DOHH2 (cell line): ENCODE results near the gene PHF2.

Experiments used
- H3F3A ChIP-seq: fragments of 200-600 bp; sonication (generic), shearing (Covaris generic); 2 replicates; pipeline ENCODE4 v1.6.0; 2016; ENCODE audit warnings: antibody characterized with exemption, mild to moderate bottlenecking; ENCODE audit not compliant: control insufficient read depth, insufficient read depth
- H3K27ac ChIP-seq: fragments of 200-600 bp; sonication (generic); 2 replicates; pipeline ENCODE4 v1.5.1; 2014; ENCODE audit warnings: low read depth, mild to moderate bottlenecking, low read length, moderate library complexity
- H3K27me3 ChIP-seq: fragments of 200-600 bp; sonication (generic); 2 replicates; pipeline ENCODE4 v1.6.1; 2014; ENCODE audit warnings: mild to moderate bottlenecking, low read length, mixed read lengths; ENCODE audit not compliant: control insufficient read depth
- H3K36me3 ChIP-seq: fragments of 200-600 bp; sonication (generic); 2 replicates; pipeline ENCODE4 v1.6.1; 2014; ENCODE audit warnings: mild to moderate bottlenecking, low read length, moderate library complexity, mixed read lengths; ENCODE audit not compliant: control insufficient read depth
- H3K4me1 ChIP-seq: fragments of 200-600 bp; sonication (generic); 2 replicates; pipeline ENCODE4 v1.6.1; 2014; ENCODE audit warnings: mild to moderate bottlenecking, low read length, mixed read lengths; ENCODE audit not compliant: control insufficient read depth
- H3K4me2 ChIP-seq: fragments of 200-600 bp; sonication (generic); 2 replicates; pipeline ENCODE4 v1.6.0; 2014; ENCODE audit warnings: mild to moderate bottlenecking, low read length, moderate library complexity
- H3K4me3 ChIP-seq: fragments of 200-600 bp; sonication (generic); 2 replicates; pipeline ENCODE4 v1.5.1; 2014; ENCODE audit warnings: mild to moderate bottlenecking, low read length, mixed read lengths
- H3K79me2 ChIP-seq: fragments of 200-600 bp; sonication (generic); 2 replicates; pipeline ENCODE4 v1.6.1; 2014; ENCODE audit warnings: mild to moderate bottlenecking, low read length, mixed read lengths; ENCODE audit not compliant: control insufficient read depth
- H3K9me2 ChIP-seq: fragments of 200-600 bp; sonication (generic); replicated peaks from 2 replicates; pipeline ENCODE4 v1.6.1; 2014; ENCODE audit warnings: mild to moderate bottlenecking, low read length, mixed read lengths; ENCODE audit not compliant: control insufficient read depth
- H3K9me3 ChIP-seq: fragments of 200-600 bp; sonication (generic); 2 replicates; pipeline ENCODE4 v1.6.1; 2014; ENCODE audit warnings: antibody characterized with exemption, low read length, mixed read lengths; ENCODE audit not compliant: control insufficient read depth, insufficient read depth
- H4K20me1 ChIP-seq: fragments of 200-600 bp; sonication (generic); 2 replicates; pipeline ENCODE4 v1.6.0; 2014; ENCODE audit warnings: low read depth, mild to moderate bottlenecking, antibody characterized with exemption, low read length, moderate library complexity; ENCODE audit not compliant: control insufficient read depth, insufficient read depth
- CTCF ChIP-seq: fragments of 200-600 bp; sonication (generic); IDR thresholded peaks from one replicate; pipeline ENCODE4 v1.5.1; 2014; ENCODE audit warnings: antibody characterized with exemption, mild to moderate bottlenecking, low read depth, low read length; ENCODE audit not compliant: poor library complexity, severe bottlenecking
- EZH2phosphoT487 ChIP-seq: fragments of 200-600 bp; sonication (generic); IDR thresholded peaks from 2 replicates; pipeline ENCODE4 v1.6.1; 2017; ENCODE audit warnings: borderline replicate concordance, mild to moderate bottlenecking, antibody characterized with exemption, low read length, moderate library complexity, mixed read lengths

PHF2 gene

DNA sequence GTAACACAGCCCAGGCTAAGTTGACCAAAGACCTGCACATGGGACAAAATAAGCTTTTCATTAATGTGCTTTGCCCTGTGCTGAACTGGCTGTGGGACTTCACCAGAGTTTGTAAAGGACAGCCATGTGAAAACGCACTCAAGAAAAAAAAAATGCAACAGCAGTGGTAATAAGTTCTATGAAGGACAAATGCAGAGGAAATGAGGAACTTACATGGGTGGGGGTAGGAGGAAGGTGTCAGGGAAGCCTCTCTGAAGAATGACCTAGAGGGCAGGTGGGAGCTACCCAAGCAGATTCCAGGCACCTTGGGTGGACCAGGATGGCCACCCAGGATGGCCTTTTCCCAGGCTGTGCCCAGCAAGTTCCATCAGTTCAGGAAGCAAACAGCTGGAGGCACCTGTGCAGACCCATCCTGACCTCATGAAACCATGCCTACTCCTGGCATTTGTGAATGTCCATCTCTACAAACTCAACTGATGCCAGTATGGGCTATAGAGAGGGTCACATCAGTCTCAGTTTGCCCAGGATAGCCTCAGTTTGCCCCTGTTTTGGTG is 6.7 kb upstream of the PHF2 start:
- peaks cover 22% of the 10 kb centered on the region for H3F3A ChIP-seq
- no peaks in the 10 kb centered on the region for H3K27me3 ChIP-seq
- no peak overlapping the region for H3K4me3 ChIP-seq
- H4K20me1 ChIP-seq: no peaks in the 10 kb centered on the region
- H3K79me2 ChIP-seq: peaks cover 9% of the 10 kb centered on the region
- H3K9me2 ChIP-seq: no peaks in the 10 kb centered on the region
- H3K27ac ChIP-seq: no peak overlapping the region
- peaks cover 27% of the 10 kb centered on the region for H3K36me3 ChIP-seq
- no peak for TF ChIP-seq EZH2phosphoT487
- TF ChIP-seq CTCF: no peak
- peaks cover 17% of the 10 kb centered on the region for H3K9me3 ChIP-seq
- peaks cover 35% of the 10 kb centered on the region for H3K4me1 ChIP-seq
- peak overlapping the region; percentile 25 for H3K4me2 ChIP-seq

GRCh38 chr9:93572221-93572620 is 4.2 kb upstream of the PHF2 start:
- no peak for TF ChIP-seq CTCF
- TF ChIP-seq EZH2phosphoT487: no peak
- H3K36me3 ChIP-seq: peaks cover 16% of the 10 kb centered on the region
- no peaks in the 10 kb centered on the region for H3K27me3 ChIP-seq
- H3K4me1 ChIP-seq: peaks cover 26% of the 10 kb centered on the region
- no peak overlapping the region for H3K4me2 ChIP-seq
- peaks cover 17% of the 10 kb centered on the region for H3K9me3 ChIP-seq
- peaks cover 10% of the 10 kb centered on the region for H3F3A ChIP-seq
- no peaks in the 10 kb centered on the region for H4K20me1 ChIP-seq
- H3K27ac ChIP-seq: no peak overlapping the region
- H3K79me2 ChIP-seq: peaks cover 17% of the 10 kb centered on the region
- no peak overlapping the region for H3K4me3 ChIP-seq
- no peaks in the 10 kb centered on the region for H3K9me2 ChIP-seq

- Histone ChIP-seq H3K27me3 (no peaks in the 10 kb centered on the region), H4K20me1 (no peaks in the 10 kb centered on the region), H3K9me3 (peaks cover 17% of the 10 kb centered on the region), H3K27ac (no peak overlapping the region), H3F3A (peaks cover 10% of the 10 kb centered on the region), H3K9me2 (no peaks in the 10 kb centered on the region), H3K79me2 (peaks cover 19% of the 10 kb centered on the region), H3K4me2 (no peak overlapping the region), H3K4me3 (no peak overlapping the region), H3K36me3 (peaks cover 13% of the 10 kb centered on the region), H3K4me1 (peaks cover 26% of the 10 kb centered on the region)
- TF ChIP-seq EZH2phosphoT487 (no peak), CTCF (no peak)
These were observed 3.5 kb upstream of the PHF2 start for GRCh38 chr9:93572636-93573515.
